GM23248 (cell line): ENCODE results near the gene ANKRD36.
"Not testable (repeated sequence)": the region's sequence is repeated elsewhere in the genome, so short reads cannot be mapped to it uniquely, and the experiment has no call there.

Experiments
- EZH2 ChIP-seq: fragments of 200-600 bp; sonication (generic); IDR thresholded peaks from 2 replicates; pipeline ENCODE4 v1.6.1; 2018; ENCODE audit warnings: antibody characterized with exemption, mild to moderate bottlenecking; ENCODE audit not compliant: insufficient read depth, poor library complexity, severe bottlenecking
- EZH2phosphoT487 ChIP-seq: fragments of 200-600 bp; sonication (generic); IDR thresholded peaks from 2 replicates; pipeline ENCODE4 v1.6.1; 2018; ENCODE audit warnings: antibody characterized with exemption, moderate library complexity, mild to moderate bottlenecking, low read depth; ENCODE audit not compliant: insufficient read depth

DNA sequence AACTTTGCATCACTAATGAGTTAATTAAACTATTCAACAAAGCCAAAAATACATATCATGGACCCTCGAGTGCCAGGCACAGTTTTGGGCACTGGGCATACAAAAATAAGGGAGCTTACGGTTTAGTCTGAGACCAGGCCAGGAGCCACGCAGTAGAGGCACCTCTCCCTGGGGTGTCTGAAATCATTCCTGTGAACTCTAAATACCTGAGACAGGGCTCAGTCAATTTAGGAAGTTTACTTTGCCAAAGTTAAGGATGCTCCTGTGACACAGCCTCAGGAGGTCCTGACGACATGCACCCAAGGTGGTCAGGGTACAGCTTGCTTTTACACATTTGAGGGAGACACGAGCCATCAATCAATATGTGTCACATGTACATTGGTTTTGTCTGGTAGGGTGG lies 46.9 kb upstream of the ANKRD36 start:
- not testable (repeated sequence) for TF ChIP-seq EZH2phosphoT487, EZH2
